GM12865 (cell line): ENCODE data around the gene ZNF324.

Experiments used
- DNase-seq: peaks from one replicate; pipeline ENCODE4 v3.0.0; 2010; ENCODE audit warnings: low read depth
- H3K4me3 ChIP-seq: 2 replicates; pipeline ENCODE4 v1.5.1; 2011; ENCODE audit warnings: mild to moderate bottlenecking, low read depth, low read length, control low read depth
- TF ChIP-seq, protein P1 (sequence below): IDR thresholded peaks from 2 replicates; pipeline ENCODE4 v1.5.1; 2011; ENCODE audit warnings: low read length, control low read depth, low read depth, inconsistent platforms; ENCODE audit not compliant: insufficient read depth; ENCODE audit errors: missing control alignments

Gene ZNF324

DNA sequence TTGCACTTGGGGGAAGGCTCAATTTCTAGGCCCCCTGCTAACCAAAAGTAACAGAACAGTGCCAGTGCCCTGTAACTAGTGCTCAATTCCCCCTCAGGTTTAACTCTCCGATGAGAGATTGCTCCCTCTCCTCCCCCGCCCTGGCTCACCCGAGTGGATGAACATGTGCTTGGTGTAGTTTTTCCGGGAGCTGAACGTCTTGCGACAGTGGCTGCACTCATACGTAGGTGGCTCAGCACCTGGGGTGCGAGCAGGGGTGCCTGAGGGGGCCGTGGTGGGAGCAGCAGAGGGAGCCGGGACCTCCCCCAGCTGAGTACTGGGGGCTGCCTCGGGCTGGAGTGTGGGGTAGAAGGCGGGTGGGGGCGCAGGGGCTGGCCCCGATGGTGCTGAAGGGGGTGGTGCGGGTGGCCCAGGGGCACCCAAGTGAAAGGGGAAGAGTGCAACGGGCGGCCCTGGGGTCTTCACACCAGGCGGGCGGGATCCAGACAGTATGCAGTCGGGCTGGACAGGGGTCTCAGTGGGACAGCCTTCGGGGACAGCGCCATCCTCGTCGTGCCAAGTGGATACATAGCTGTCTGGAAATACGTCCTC lies 49.5 kb downstream of the ZNF324 start:
- DNase-seq, result no peak
- TF ChIP-seq, protein P1, sequence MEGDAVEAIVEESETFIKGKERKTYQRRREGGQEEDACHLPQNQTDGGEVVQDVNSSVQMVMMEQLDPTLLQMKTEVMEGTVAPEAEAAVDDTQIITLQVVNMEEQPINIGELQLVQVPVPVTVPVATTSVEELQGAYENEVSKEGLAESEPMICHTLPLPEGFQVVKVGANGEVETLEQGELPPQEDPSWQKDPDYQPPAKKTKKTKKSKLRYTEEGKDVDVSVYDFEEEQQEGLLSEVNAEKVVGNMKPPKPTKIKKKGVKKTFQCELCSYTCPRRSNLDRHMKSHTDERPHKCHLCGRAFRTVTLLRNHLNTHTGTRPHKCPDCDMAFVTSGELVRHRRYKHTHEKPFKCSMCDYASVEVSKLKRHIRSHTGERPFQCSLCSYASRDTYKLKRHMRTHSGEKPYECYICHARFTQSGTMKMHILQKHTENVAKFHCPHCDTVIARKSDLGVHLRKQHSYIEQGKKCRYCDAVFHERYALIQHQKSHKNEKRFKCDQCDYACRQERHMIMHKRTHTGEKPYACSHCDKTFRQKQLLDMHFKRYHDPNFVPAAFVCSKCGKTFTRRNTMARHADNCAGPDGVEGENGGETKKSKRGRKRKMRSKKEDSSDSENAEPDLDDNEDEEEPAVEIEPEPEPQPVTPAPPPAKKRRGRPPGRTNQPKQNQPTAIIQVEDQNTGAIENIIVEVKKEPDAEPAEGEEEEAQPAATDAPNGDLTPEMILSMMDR, result no peak
- no peak overlapping the region for H3K4me3 ChIP-seq

- no peak overlapping the region for H3K4me3 ChIP-seq
- TF ChIP-seq, protein P1, result no peak
- peak; percentile 6 for DNase-seq
These were observed 50.3 kb downstream of the ZNF324 start for GRCh38 chr19:58516964-58517833.

GRCh38 chr19:58518256-58519086 lies 51.6 kb downstream of the ZNF324 start:
- H3K4me3 ChIP-seq, result peak overlapping the region; percentile 93
- TF ChIP-seq, protein P1, result no peak
- DNase-seq, result peak; percentile 22

- TF ChIP-seq, protein P1, result peak; percentile 48
- peak overlapping the region; percentile 93 for H3K4me3 ChIP-seq
- DNase-seq, result peak; percentile 67
These were observed 52.1 kb downstream of the ZNF324 start for GRCh38 chr19:58519087-58519354.

DNA sequence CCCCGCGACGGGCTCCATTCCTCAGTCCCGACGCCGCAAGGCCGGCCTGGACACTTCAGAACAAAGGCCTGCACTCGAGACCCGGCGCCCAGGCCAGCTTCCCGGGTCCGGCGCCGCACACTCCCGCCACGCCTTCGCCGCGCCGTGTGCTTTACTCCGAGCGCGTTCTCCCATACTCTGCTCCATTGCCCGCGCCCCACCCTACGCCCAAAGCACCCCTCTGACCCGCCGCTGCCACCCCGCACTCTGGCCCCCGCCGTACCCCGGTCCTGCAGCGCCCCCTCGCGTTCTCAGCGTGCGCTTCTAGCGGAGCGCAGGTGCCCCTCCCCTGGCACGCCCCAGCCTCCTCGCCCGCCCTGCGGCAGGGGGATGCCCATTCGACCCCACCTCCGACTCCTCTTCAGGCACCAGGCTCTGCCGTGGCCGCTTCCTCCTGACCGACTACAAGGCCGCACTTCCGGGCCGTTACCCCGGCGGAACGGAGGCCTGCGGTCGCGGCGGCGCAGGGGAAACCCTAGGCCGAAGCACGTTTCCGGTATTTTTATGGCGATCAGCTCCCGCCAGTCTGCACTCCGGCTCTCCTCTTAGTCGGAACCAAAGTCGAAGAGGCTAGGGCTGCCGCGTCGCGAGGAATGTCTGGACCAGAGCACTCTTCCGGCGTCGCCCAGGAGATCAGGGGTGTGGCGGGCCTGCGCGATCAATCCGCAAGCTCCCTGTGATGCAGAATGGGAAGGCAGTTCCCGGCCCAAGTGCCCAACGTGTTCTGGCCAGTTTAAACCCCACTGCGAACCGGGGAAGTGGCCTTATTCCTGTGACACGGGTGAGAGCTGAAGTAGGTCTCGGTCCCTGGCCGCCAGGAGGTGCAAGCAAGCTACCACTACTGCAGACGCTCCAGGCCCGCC lies 52.7 kb downstream of the ZNF324 start, which contains the start of gene ZBTB45:
TSS of gene ZBTB45 (minus strand) at position 456 of the 902 bp plus-strand sequence. CDS start 2,137 bp downstream, outside the sequence.
- TF ChIP-seq, protein P1, result peak; percentile 94
- H3K4me3 ChIP-seq, result peak within 1 kb of the TSS; percentile 93
- peak; percentile 98 for DNase-seq

DNA sequence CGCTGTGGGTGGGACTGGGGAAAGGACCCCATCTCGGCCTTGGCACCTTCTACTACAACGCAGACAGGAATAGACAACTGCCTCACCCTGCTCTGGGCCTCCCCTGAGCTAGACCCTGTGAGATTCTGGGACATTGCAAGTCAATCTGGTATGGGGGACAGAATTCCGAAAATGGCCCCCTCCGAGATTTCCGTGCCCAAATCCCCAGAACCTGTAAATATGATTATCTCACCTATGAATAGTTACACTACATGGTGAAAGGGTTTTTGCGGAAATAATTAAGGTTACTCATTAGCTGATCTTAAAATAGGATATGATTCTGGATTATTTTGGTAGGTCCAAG lies 53.3 kb downstream of the ZNF324 start:
- no peak for DNase-seq
- peak overlapping the region; percentile 93 for H3K4me3 ChIP-seq
- TF ChIP-seq, protein P1, result no peak
